HCT116 (cell line): Measurements from ENCODE around the gene LLGL2. TPM values are rescaled to one million over a fixed set of nuclear protein-coding genes. Genes with fewer than 3 reads are reported as not detected.

Source experiments
- ATAC-seq: fragments of 200-7000 bp; cut with Tn5 transposase; 2 replicates; pipeline ENCODE4 v1.9.1; 2020; ENCODE audit warnings: mild to moderate bottlenecking, moderate library complexity
- BruUV-seq: library from RNA; stranded (reverse); fragments of 400-500 nt; replicated peaks from 2 replicates; lab custom pipeline; 2021; lab: Mats Ljungman, UMichigan
- CTCF ChIA-PET: fragments of 300-600 bp; sonication (Branson Sonifier 250); formaldehyde crosslinking; loops from one replicate; lab custom pipeline; 2021; ENCODE audit warnings: antibody characterized with exemption; lab: Charles Lee
- POLR2A ChIA-PET: fragments of 300-600, 350-600 bp; sonication (Branson Sonifier 250); formaldehyde crosslinking; loops from one replicate; lab custom pipeline; 2021; ENCODE audit warnings: antibody characterized with exemption; lab: Charles Lee
- RAD21 ChIA-PET, 2 experiments: fragments of 300-600 bp; sonication (Branson Sonifier 250); formaldehyde crosslinking; loops; one replicate each; lab custom pipeline; 2023; ENCODE audit warnings: low total read pairs in 2 of 2; ENCODE audit not compliant: uncharacterized antibody in 2 of 2, unreplicated experiment in 2 of 2, low non-redundant PET in 1 of 2; lab: Charles Lee
- DNase-seq: peaks from one replicate; pipeline ENCODE4 v3.0.0-alpha.2; 2010; ENCODE audit warnings: low read depth, low spot score
- H2AFZ ChIP-seq: fragments of 200-600 bp; shearing (Covaris generic), sonication (generic); 2 replicates; pipeline ENCODE4 v1.6.1; 2017; ENCODE audit warnings: low read depth, mixed run types, mixed read lengths, antibody characterized with exemption, low read length; ENCODE audit not compliant: poor library complexity, severe bottlenecking
- H3K27ac ChIP-seq: 2 replicates; pipeline ENCODE4 v1.5.1; 2012; ENCODE audit warnings: low read depth, low read length
- H3K27me3 ChIP-seq: fragments of 200-600 bp; sonication (generic); 2 replicates; pipeline ENCODE4 v1.6.1; 2016; ENCODE audit warnings: mixed run types, low read length, mixed read lengths; ENCODE audit not compliant: insufficient read depth
- H3K36me3 ChIP-seq, 2 experiments: fragments of 200-500 bp in 1 of 2; fragments of 200-600 bp in 1 of 2; sonication (Bioruptor generic) in 1 of 2; sonication (generic) in 1 of 2; 2 replicates each; pipeline versions ENCODE4 v1.5.1 to v1.6.1; 2014 to 2016; ENCODE audit warnings: low read length in 2 of 2, inconsistent platforms in 1 of 2, mixed read lengths in 1 of 2, mixed run types in 1 of 2; ENCODE audit not compliant: insufficient read depth in 2 of 2, control insufficient read depth in 1 of 2
- H3K4me1 ChIP-seq, 2 experiments: fragments of 200-600 bp in 1 of 2; sonication (generic) in 1 of 2; 2 replicates each; pipeline versions ENCODE4 v1.5.1 to v1.6.1; 2012 to 2017; ENCODE audit warnings: low read length in 2 of 2, inconsistent platforms in 1 of 2, mild to moderate bottlenecking in 1 of 2, mixed read lengths in 1 of 2, mixed run types in 1 of 2, moderate library complexity in 1 of 2; ENCODE audit not compliant: insufficient read depth in 2 of 2, control insufficient read depth in 1 of 2
- H3K4me2 ChIP-seq: fragments of 200-600 bp; sonication (generic); 2 replicates; pipeline ENCODE4 v1.6.1; 2017; ENCODE audit warnings: mixed run types, low read length, mixed read lengths
- H3K4me3 ChIP-seq, 2 experiments: fragments of 200-600 bp in 1 of 2; sonication (generic) in 1 of 2; replicated peaks in 1 of 2; 2 replicates each; pipeline ENCODE4 v1.5.1; 2011 to 2016; ENCODE audit warnings: low read length in 2 of 2, control low read depth in 1 of 2, low read depth in 1 of 2, mild to moderate bottlenecking in 1 of 2, mixed read lengths in 1 of 2, mixed run types in 1 of 2
- H3K79me2 ChIP-seq: fragments of 200-600 bp; sonication (generic); 2 replicates; pipeline ENCODE4 v1.6.1; 2017; ENCODE audit warnings: mild to moderate bottlenecking, mixed run types, low read length, moderate library complexity, mixed read lengths; ENCODE audit not compliant: insufficient read depth
- H3K9ac ChIP-seq: fragments of 200-600 bp; sonication (generic); 2 replicates; pipeline ENCODE4 v1.6.1; 2016; ENCODE audit warnings: low read length, mixed read lengths
- H3K9me2 ChIP-seq: fragments of 200-600 bp; sonication (generic), shearing (Covaris generic); 2 replicates; pipeline ENCODE4 v1.6.1; 2017; ENCODE audit warnings: mixed run types, mild to moderate bottlenecking, moderate library complexity; ENCODE audit not compliant: insufficient read depth
- H3K9me3 ChIP-seq, 2 experiments: fragments of 200-500 bp in 1 of 2; fragments of 200-600 bp in 1 of 2; sonication (Bioruptor generic) in 1 of 2; sonication (generic) in 1 of 2; 2 replicates each; pipeline ENCODE4 v1.6.1; 2014 to 2017; ENCODE audit warnings: low read length in 2 of 2, mixed read lengths in 2 of 2, inconsistent platforms in 1 of 2, low read depth in 1 of 2, mild to moderate bottlenecking in 1 of 2, mixed run types in 1 of 2, moderate library complexity in 1 of 2; ENCODE audit not compliant: control insufficient read depth in 1 of 2, insufficient read depth in 1 of 2
- H4K20me1 ChIP-seq: fragments of 200-600 bp; sonication (generic), shearing (Covaris generic); 2 replicates; pipeline ENCODE4 v1.6.1; 2017; ENCODE audit warnings: mixed run types, mild to moderate bottlenecking, moderate library complexity; ENCODE audit not compliant: insufficient read depth
- ATF3 ChIP-seq: IDR thresholded peaks from 2 replicates; pipeline ENCODE4 v1.6.1; 2012
- CBX3 ChIP-seq: IDR thresholded peaks from 2 replicates; pipeline ENCODE4 v1.6.1; 2012; ENCODE audit warnings: low read depth
- CEBPB ChIP-seq: IDR thresholded peaks from 2 replicates; pipeline ENCODE4 v1.6.1; 2012; ENCODE audit warnings: low read depth
- EGR1 ChIP-seq: IDR thresholded peaks from 2 replicates; pipeline ENCODE4 v1.6.1; 2012; ENCODE audit warnings: low read depth
- ELF1 ChIP-seq: IDR thresholded peaks from 2 replicates; pipeline ENCODE4 v1.6.1; 2012; ENCODE audit warnings: low read depth, borderline replicate concordance
- EZH2 ChIP-seq: fragments of 200-600 bp; sonication (generic); IDR thresholded peaks from 2 replicates; pipeline ENCODE4 v1.6.1; 2017; ENCODE audit warnings: antibody characterized with exemption, mixed run types
- EZH2phosphoT487 ChIP-seq: fragments of 200-600 bp; IDR thresholded peaks from 2 replicates; pipeline ENCODE4 v1.6.1; 2018; ENCODE audit warnings: antibody characterized with exemption, borderline replicate concordance
- FOSL1 ChIP-seq: IDR thresholded peaks from 2 replicates; pipeline ENCODE4 v1.6.1; 2012; ENCODE audit warnings: low read depth
- JUND ChIP-seq: IDR thresholded peaks from 2 replicates; pipeline ENCODE4 v1.6.1; 2012
- MAX ChIP-seq: IDR thresholded peaks from 2 replicates; pipeline ENCODE4 v1.6.1; 2012
- POLR2A ChIP-seq: IDR thresholded peaks from 2 replicates; pipeline ENCODE4 v1.7.0; 2011; ENCODE audit warnings: borderline replicate concordance; ENCODE audit not compliant: insufficient read depth, insufficient read length; ENCODE audit errors: extremely low read depth
- POLR2AphosphoS5 ChIP-seq: IDR thresholded peaks from 2 replicates; pipeline ENCODE4 v1.6.1; 2011; ENCODE audit warnings: mild to moderate bottlenecking, low read depth, low read length, moderate library complexity
- REST ChIP-seq: IDR thresholded peaks from 2 replicates; pipeline ENCODE4 v1.6.1; 2012; ENCODE audit warnings: low read depth
- SIN3A ChIP-seq: IDR thresholded peaks from 2 replicates; pipeline ENCODE4 v1.6.1; 2012; ENCODE audit warnings: low read depth
- SP1 ChIP-seq: IDR thresholded peaks from 2 replicates; pipeline ENCODE4 v1.6.1; 2012; ENCODE audit warnings: low read depth
- TCF7L2 ChIP-seq: IDR thresholded peaks from 2 replicates; pipeline ENCODE4 v1.7.0; 2011; ENCODE audit warnings: borderline replicate concordance, inconsistent platforms; ENCODE audit not compliant: insufficient read depth, insufficient read length; ENCODE audit errors: extremely low read depth
- YY1 ChIP-seq: IDR thresholded peaks from 2 replicates; pipeline ENCODE4 v1.6.1; 2011; ENCODE audit warnings: low read length, low read depth, moderate library complexity, mild to moderate bottlenecking; ENCODE audit not compliant: insufficient replicate concordance; ENCODE audit errors: extremely low read depth
- ZBTB33 ChIP-seq: IDR thresholded peaks from 2 replicates; pipeline ENCODE4 v1.6.1; 2011; ENCODE audit warnings: mild to moderate bottlenecking, low read length, moderate library complexity; ENCODE audit not compliant: insufficient replicate concordance; ENCODE audit errors: extremely low read depth
- ZFX ChIP-seq: fragments of 450-650 bp; IDR thresholded peaks from 2 replicates; pipeline ENCODE4 v1.6.1; 2017
- ZNF274 ChIP-seq: fragments of 200-500 bp; sonication (Bioruptor generic); IDR thresholded peaks from 2 replicates; pipeline ENCODE4 v1.6.1; 2014; ENCODE audit warnings: mild to moderate bottlenecking, low read depth, low read length, inconsistent platforms
- intact Hi-C: fragments of 100-400 bp; cut with micrococcal nuclease; formaldehyde crosslinking; loops from 2 replicates; pipeline ENCODE4 v1.10.0; 2022
- total RNA-seq: library from RNA; stranded (reverse); gene quantifications from one replicate; pipeline ENCODE4 v1.2.1, GENCODE V29; 2021; ENCODE audit not compliant: unreplicated experiment

The LLGL2 gene
- total RNA-seq, 1 experiment from 2014 or later = 209 TPM

- no TSS peak for BruUV-seq
- ChIA-PET CTCF (interaction anchor here (1.3 kb wide), 1 partner anchor 11 kb away, joined by 4 read pairs; the partner anchor contains the start of gene LLGL2), RAD21 (no interaction called here), POLR2A (interaction anchor here (1.4 kb wide), 1 partner anchor 10 kb away, joined by 5 read pairs; no protein-coding TSS in a partner anchor)
- Histone ChIP-seq H4K20me1 (no peaks in the 10 kb centered on the region), H3K27me3 (no peaks in the 10 kb centered on the region), H3K9me2 (no peaks in the 10 kb centered on the region), H3K4me2 (no peak overlapping the region), H3K9ac (no peak overlapping the region), H3K9me3 (no peaks in the 10 kb centered on the region), H3K4me1 (peaks cover 22 to 52% of the 10 kb centered on the region in 2 experiments), H3K36me3 (peaks cover 0 to 11% of the 10 kb centered on the region in 2 experiments; a peak in 1 of 4 replicates), H2AFZ (no peak overlapping the region), H3K79me2 (peaks cover 88% of the 10 kb centered on the region), H3K27ac (no peak overlapping the region), H3K4me3 (no peak overlapping the region)
- DNase-seq (no peak), ATAC-seq (no peak)
- intact Hi-C loops = no loop called here
- no peak for TF ChIP-seq SP1
- no peak for TF ChIP-seq EZH2
- no peak for TF ChIP-seq YY1
- TF ChIP-seq MAX = no peak
- no peak for TF ChIP-seq EZH2phosphoT487
- TF ChIP-seq JUND = no peak
- TF ChIP-seq ZBTB33 = no peak
- TF ChIP-seq FOSL1 = no peak
- TF ChIP-seq ZNF274 = no peak
- TF ChIP-seq REST = no peak
- no peak for TF ChIP-seq CEBPB
- no peak for TF ChIP-seq EGR1
- TF ChIP-seq ZFX = no peak
- TF ChIP-seq CBX3 = no peak
- TF ChIP-seq POLR2AphosphoS5 = no peak
- no peak for TF ChIP-seq SIN3A
- no peak for TF ChIP-seq TCF7L2
- no peak for TF ChIP-seq ELF1
- TF ChIP-seq ATF3 = no peak
- no peak for TF ChIP-seq POLR2A
These were observed 10.9 kb downstream of the LLGL2 start for GRCh38 chr17:75536366-75536765.
